ENCODE data around the gene PCSK2. TPM values are rescaled to one million over a fixed set of nuclear protein-coding genes. Genes with fewer than 3 reads are reported as not detected.

PCSK2 gene
- total and polyA plus RNA-seq, 2 of the 8 experiments (the other 6 are each of a cell fraction or from before 2014, with no cell fraction given): 1.9 to 4.2 TPM

DNA sequence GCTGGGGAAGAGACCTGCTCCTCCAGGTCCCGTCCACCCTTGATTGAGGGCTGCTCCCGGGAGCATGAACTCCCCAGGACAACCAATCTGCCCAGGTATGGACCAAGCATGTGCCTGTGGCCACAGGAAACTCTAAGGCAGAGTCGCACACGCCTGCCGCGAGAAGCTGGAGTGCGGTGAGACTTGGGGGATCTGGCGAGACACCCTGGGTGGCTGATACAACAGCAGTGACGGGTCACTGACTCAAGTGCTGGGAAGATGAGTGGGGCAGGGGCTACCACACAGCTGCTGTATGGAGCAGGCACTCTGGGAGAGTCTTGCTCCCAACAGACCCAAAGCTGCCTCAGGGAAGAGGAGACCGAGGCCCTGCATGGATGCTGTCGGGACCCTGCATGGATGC is 264.2 kb downstream of the PCSK2 start:
- H2BK15ac ChIP-seq (ENCODE audit: low read length): no peak overlapping the region
- H3K4me3 ChIP-seq (ENCODE audit: extremely low read depth in 1 of 4, insufficient read depth in 2 of 4, low read depth in 3 of 4, low read length in 4 of 4): no peak overlapping the region
- no peak overlapping the region for H3K9ac ChIP-seq (replicated peaks in 1 of 4; ENCODE audit: extremely low read depth in 1 of 4, low read depth in 3 of 4, low read length in 3 of 4)
- H3K4ac ChIP-seq (replicated peaks; ENCODE audit: insufficient read length, low read depth, low read length): no peak overlapping the region
- no peaks in the 10 kb centered on the region for H3K27me3 ChIP-seq (replicated peaks in 1 of 4; ENCODE audit: control insufficient read depth in 3 of 4, extremely low read depth in 1 of 4, insufficient read depth in 3 of 4, low read length in 3 of 4)
- no peak overlapping the region for H3K23ac ChIP-seq (ENCODE audit: insufficient read length)
- H2BK5ac ChIP-seq (ENCODE audit: low read depth, low read length): no peak overlapping the region
- H3K79me1 ChIP-seq (ENCODE audit: low read depth, low read length): no peaks in the 10 kb centered on the region
- no peak overlapping the region for H3K14ac ChIP-seq (ENCODE audit: insufficient read length)
- no peaks in the 10 kb centered on the region for H3K23me2 ChIP-seq (ENCODE audit: low read depth, low read length)
- no peaks in the 10 kb centered on the region for H3K36me3 ChIP-seq (ENCODE audit: control insufficient read depth in 2 of 4, insufficient read depth in 4 of 4, low read length in 3 of 4)
- no peaks in the 10 kb centered on the region for H4K20me1 ChIP-seq (replicated peaks in 1 of 2; ENCODE audit: control insufficient read depth in 1 of 2, insufficient read depth in 2 of 2, low read length in 2 of 2)
- TF ChIP-seq GABPA (IDR thresholded peaks at IDR 0.05; ENCODE audit: borderline replicate concordance, insufficient read depth, low read length) (no peak), EGR1 (IDR thresholded peaks at IDR 0.05; ENCODE audit: borderline replicate concordance, low read depth, low read length) (no peak), YY1 (IDR thresholded peaks at IDR 0.05; ENCODE audit: low read depth, low read length) (no peak), CHD1 (IDR thresholded peaks at IDR 0.05; ENCODE audit: low read depth, low read length) (no peak), CBX5 (IDR thresholded peaks at IDR 0.05; ENCODE audit: low read depth, low read length) (no peak), POLR2AphosphoS5 (IDR thresholded peaks at IDR 0.05; ENCODE audit: low read depth, low read length) (no peak), SP2 (IDR thresholded peaks at IDR 0.05; ENCODE audit: low read length) (no peak)
- DNase-seq (ENCODE audit: low read depth in 1 of 2, low spot score in 2 of 2) (no peak), FAIRE-seq (no peak)
- no peak overlapping the region for H4K8ac ChIP-seq (ENCODE audit: extremely low read depth, insufficient read depth, low read length)
- H2AK5ac ChIP-seq (ENCODE audit: low read depth, low read length): no peak overlapping the region
- H4K5ac ChIP-seq (ENCODE audit: insufficient read length, low read depth, low read length): no peak overlapping the region
- no peak overlapping the region for H4K91ac ChIP-seq (replicated peaks; ENCODE audit: insufficient read length, low read length)
- ChIA-PET CTCF (ENCODE audit: partially characterized antibody) (interaction anchor here (1.9 to 2.9 kb wide), 2 partner anchors 13 to 127 kb away, joined by 5 to 13 read pairs; no protein-coding TSS in a partner anchor), POLR2A (ENCODE audit: partially characterized antibody) (interaction anchor here (1.3 kb wide), 1 partner anchor 40 kb away, joined by 3 read pairs; the partner anchor contains the start of gene BFSP1)
- H3K4me1 ChIP-seq (replicated peaks in 1 of 4; ENCODE audit: control insufficient read depth in 3 of 4, insufficient read depth in 4 of 4, low read length in 3 of 4): no peaks in the 10 kb centered on the region
- no peaks in the 10 kb centered on the region for H3K79me2 ChIP-seq (ENCODE audit: control insufficient read depth in 1 of 2, insufficient read depth in 2 of 2, low read length in 2 of 2)
- no peaks in the 10 kb centered on the region for H3K9me3 ChIP-seq (ENCODE audit: insufficient read depth in 2 of 2, low read depth in 1 of 2, low read length in 1 of 2)
- no peak overlapping the region for H2AFZ ChIP-seq (ENCODE audit: low read length)
- H3K4me2 ChIP-seq (ENCODE audit: insufficient read depth in 1 of 2, low read depth in 2 of 2, low read length in 2 of 2): no peak overlapping the region
- H3K56ac ChIP-seq (replicated peaks; ENCODE audit: insufficient read length, low read depth, low read length): no peak overlapping the region
- no peak overlapping the region for H3K27ac ChIP-seq (ENCODE audit: low read depth, low read length)
- 90% methylated on average over 11 of the region's 11 CpGs; no CpG with 5 or more reads in 1 of the 2 experiments for WGBS, 2 experiments (ENCODE audit: extremely low coverage in 1 of 2, insufficient coverage in 1 of 2, insufficient read length in 1 of 2, insufficient replicate concordance in 2 of 2, low coverage in 1 of 2, low lambda C conversion rate in 2 of 2, missing lambda C conversion rate in 1 of 2)
- no peak overlapping the region for H3K18ac ChIP-seq (ENCODE audit: extremely low read depth, low read length)
- H2BK20ac ChIP-seq (ENCODE audit: low read length): no peak overlapping the region
- H2BK120ac ChIP-seq (replicated peaks; ENCODE audit: low read depth, low read length): no peak overlapping the region
- H2BK12ac ChIP-seq (ENCODE audit: low read depth, low read length): no peak overlapping the region

Data from H1 (cell line).